ENCODE data around the gene ANXA11. TPM values are rescaled to one million over a fixed set of nuclear protein-coding genes. Genes with fewer than 3 reads are reported as not detected.

ANXA11 gene
- total RNA-seq, 2 experiments from 2014 or later = 249 to 277 TPM

DNA sequence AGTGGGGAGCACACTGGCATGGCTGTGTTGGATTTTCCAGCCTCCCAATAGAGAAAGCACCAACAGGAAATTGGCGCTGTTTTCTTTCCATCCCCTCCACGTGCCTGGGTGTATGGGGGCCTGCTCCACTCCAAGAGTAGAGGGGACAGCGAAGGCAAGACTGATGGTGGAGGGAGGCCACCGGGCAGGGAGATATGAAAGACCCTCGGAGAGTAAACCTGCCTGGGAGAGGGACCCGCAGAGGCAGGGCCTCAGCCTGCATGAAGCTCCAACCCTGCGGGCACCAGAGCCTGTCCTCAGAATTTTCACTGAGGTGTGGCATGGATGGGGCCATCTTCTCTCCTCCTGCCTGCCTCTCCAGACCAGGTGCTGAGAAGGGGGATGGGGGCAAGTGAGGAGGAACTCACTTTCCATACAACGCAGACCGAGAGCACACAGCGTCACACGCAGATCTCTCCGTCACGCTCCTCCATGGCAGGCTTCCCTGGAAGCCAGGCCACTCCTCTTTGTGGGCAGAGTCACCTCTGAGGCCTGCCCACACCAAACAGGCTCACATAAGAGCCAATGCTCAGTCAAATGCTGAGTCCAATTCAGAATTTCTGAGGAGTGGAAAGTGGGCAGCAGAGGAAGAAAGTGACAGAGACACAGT, 18.8 kb downstream of the ANXA11 start:
- no peaks in the 10 kb centered on the region for H3K27me3 Mint-ChIP-seq (ENCODE audit: low read depth)
- peaks cover 66% of the 10 kb centered on the region for H3K4me1 Mint-ChIP-seq (ENCODE audit: low read depth)
- peak overlapping the region; percentile 55 for H3K4me3 Mint-ChIP-seq

GRCh38 chr10:80185578-80186299, 19.6 kb downstream of the ANXA11 start:
- no peak for ATAC-seq
- Mint-ChIP-seq H3K4me3 (peak overlapping the region; percentile 15), H3K27ac (peak overlapping the region; percentile 23), H3K9me3 (ENCODE audit: insufficient read depth) (no peaks in the 10 kb centered on the region), H3K27me3 (ENCODE audit: low read depth) (no peaks in the 10 kb centered on the region), H3K4me1 (ENCODE audit: low read depth) (peaks cover 69% of the 10 kb centered on the region), H3K36me3 (ENCODE audit: low read depth) (peaks cover 32% of the 10 kb centered on the region)
- ChIA-PET CTCF (interaction anchor here (0.6 to 2.6 kb wide), 6 partner anchors 10 to 146 kb away, joined by 3 to 14 read pairs (median 6); no protein-coding TSS in a partner anchor), POLR2A (interaction anchor here (1.4 to 4.1 kb wide), 3 partner anchors 9 to 35 kb away, joined by 3 to 80 read pairs (median 5); partner anchors contain the start of gene ANXA11)
- DNase-seq = no peak

More for the DNA sequence above, 18.8 kb downstream of the ANXA11 start:
- CTCF ChIA-PET = interaction anchor here (0.6 to 3.6 kb wide), 4 partner anchors 16 to 145 kb away, joined by 6 to 44 read pairs (median 10); partner anchors contain the start of gene ANXA11
- ATAC-seq (peak; percentile 21), DNase-seq (no peak)
- H3K36me3 Mint-ChIP-seq (ENCODE audit: low read depth) = peaks cover 31% of the 10 kb centered on the region
- POLR2A ChIA-PET = interaction anchor here (1.8 to 4.1 kb wide), 2 partner anchors 9 to 18 kb away, joined by 7 to 80 read pairs; partner anchors contain the start of gene ANXA11
- no peaks in the 10 kb centered on the region for H3K9me3 Mint-ChIP-seq (ENCODE audit: insufficient read depth)
- H3K27ac Mint-ChIP-seq = peak overlapping the region; percentile 89

- H3K36me3 Mint-ChIP-seq (ENCODE audit: low read depth) = peaks cover 29% of the 10 kb centered on the region
- H3K27me3 Mint-ChIP-seq (ENCODE audit: low read depth) = no peaks in the 10 kb centered on the region
- no peak for DNase-seq
- H3K27ac Mint-ChIP-seq = peak overlapping the region; percentile 10
- H3K4me3 Mint-ChIP-seq = no peak overlapping the region
- peaks cover 62% of the 10 kb centered on the region for H3K4me1 Mint-ChIP-seq (ENCODE audit: low read depth)
- ATAC-seq = no peak
- H3K9me3 Mint-ChIP-seq (ENCODE audit: insufficient read depth) = no peaks in the 10 kb centered on the region
- ChIA-PET POLR2A (interaction anchor here (0.7 to 1.9 kb wide), 5 partner anchors 8 to 39 kb away, joined by 3 to 5 read pairs (median 3); no protein-coding TSS in a partner anchor), CTCF (interaction anchor here (0.8 to 2.6 kb wide), 5 partner anchors 11 to 40 kb away, joined by 4 to 14 read pairs (median 6); no protein-coding TSS in a partner anchor)
Measured at GRCh38 chr10:80184291-80184690, 21.0 kb downstream of the ANXA11 start.

- POLR2A ChIA-PET = interaction anchor here (0.9 kb wide), 1 partner anchor 30 kb away, joined by 3 read pairs; no protein-coding TSS in a partner anchor
- peaks cover 53% of the 10 kb centered on the region for H3K4me1 Mint-ChIP-seq (ENCODE audit: low read depth)
- no peak for ATAC-seq
- H3K4me3 Mint-ChIP-seq = no peak overlapping the region
- H3K27me3 Mint-ChIP-seq (ENCODE audit: low read depth) = no peaks in the 10 kb centered on the region
- no peaks in the 10 kb centered on the region for H3K9me3 Mint-ChIP-seq (ENCODE audit: insufficient read depth)
- H3K27ac Mint-ChIP-seq = no peak overlapping the region
- DNase-seq = no peak
- H3K36me3 Mint-ChIP-seq (ENCODE audit: low read depth) = peaks cover 28% of the 10 kb centered on the region
- CTCF ChIA-PET = interaction anchor here (2.6 kb wide), 1 partner anchor 12 kb away, joined by 6 read pairs; no protein-coding TSS in a partner anchor
Measured at GRCh38 chr10:80183436-80183835, 21.9 kb downstream of the ANXA11 start.

GRCh38 chr10:80182986-80183385, 22.4 kb downstream of the ANXA11 start:
- ATAC-seq = no peak
- Mint-ChIP-seq H3K27ac (peak overlapping the region; percentile 23), H3K9me3 (ENCODE audit: insufficient read depth) (no peaks in the 10 kb centered on the region), H3K36me3 (ENCODE audit: low read depth) (peaks cover 28% of the 10 kb centered on the region), H3K4me1 (ENCODE audit: low read depth) (peaks cover 49% of the 10 kb centered on the region), H3K4me3 (no peak overlapping the region), H3K27me3 (ENCODE audit: low read depth) (no peaks in the 10 kb centered on the region)
- ChIA-PET CTCF (no interaction called here), POLR2A (no interaction called here)
- DNase-seq = no peak

- H3K36me3 Mint-ChIP-seq (ENCODE audit: low read depth) = peaks cover 16% of the 10 kb centered on the region
- ChIA-PET CTCF (interaction anchor here (1.5 kb wide), 1 partner anchor 10 kb away, joined by 4 read pairs; no protein-coding TSS in a partner anchor), POLR2A (interaction anchor here (1.7 kb wide), 1 partner anchor 10 kb away, joined by 7 read pairs; no protein-coding TSS in a partner anchor)
- H3K9me3 Mint-ChIP-seq (ENCODE audit: insufficient read depth) = no peaks in the 10 kb centered on the region
- peaks cover 14% of the 10 kb centered on the region for H3K4me1 Mint-ChIP-seq (ENCODE audit: low read depth)
- H3K27me3 Mint-ChIP-seq (ENCODE audit: low read depth) = no peaks in the 10 kb centered on the region
- DNase-seq (no peak), ATAC-seq (peak; percentile 30)
- H3K4me3 Mint-ChIP-seq = no peak overlapping the region
- peak overlapping the region; percentile 14 for H3K27ac Mint-ChIP-seq
Measured at GRCh38 chr10:80177781-80178636, 27.3 kb downstream of the ANXA11 start.

- Mint-ChIP-seq H3K27ac (peak overlapping the region; percentile 25), H3K36me3 (ENCODE audit: low read depth) (peaks cover 13% of the 10 kb centered on the region), H3K9me3 (ENCODE audit: insufficient read depth) (no peaks in the 10 kb centered on the region), H3K27me3 (ENCODE audit: low read depth) (no peaks in the 10 kb centered on the region), H3K4me1 (ENCODE audit: low read depth) (peaks cover 7% of the 10 kb centered on the region), H3K4me3 (no peak overlapping the region)
- DNase-seq (no peak), ATAC-seq (no peak)
- ChIA-PET POLR2A (interaction anchor here (1.2 to 1.7 kb wide), 2 partner anchors 9 to 11 kb away, joined by 5 to 7 read pairs; no protein-coding TSS in a partner anchor), CTCF (interaction anchor here (1.1 to 1.6 kb wide), 4 partner anchors 11 to 46 kb away, joined by 4 to 6 read pairs (median 4); no protein-coding TSS in a partner anchor)
Measured at GRCh38 chr10:80176526-80176925, 28.8 kb downstream of the ANXA11 start.

- DNase-seq = no peak
- peaks cover 2% of the 10 kb centered on the region for H3K4me1 Mint-ChIP-seq (ENCODE audit: low read depth)
- POLR2A ChIA-PET = no interaction called here
- no peak overlapping the region for H3K4me3 Mint-ChIP-seq
- no peaks in the 10 kb centered on the region for H3K27me3 Mint-ChIP-seq (ENCODE audit: low read depth)
- CTCF ChIA-PET = interaction anchor here (1.3 kb wide), 1 partner anchor 13 kb away, joined by 4 read pairs; no protein-coding TSS in a partner anchor
- H3K27ac Mint-ChIP-seq = no peak overlapping the region
- peaks cover 8% of the 10 kb centered on the region for H3K36me3 Mint-ChIP-seq (ENCODE audit: low read depth)
- no peak for ATAC-seq
- H3K9me3 Mint-ChIP-seq (ENCODE audit: insufficient read depth) = no peaks in the 10 kb centered on the region
Measured at GRCh38 chr10:80174641-80175395, 30.5 kb downstream of the ANXA11 start.

- DNase-seq (no peak), ATAC-seq (no peak)
- Mint-ChIP-seq H3K27me3 (ENCODE audit: low read depth) (no peaks in the 10 kb centered on the region), H3K27ac (no peak overlapping the region), H3K36me3 (ENCODE audit: low read depth) (peaks cover 9% of the 10 kb centered on the region), H3K4me1 (ENCODE audit: low read depth) (peaks cover 4% of the 10 kb centered on the region), H3K4me3 (no peak overlapping the region), H3K9me3 (ENCODE audit: insufficient read depth) (no peaks in the 10 kb centered on the region)
- CTCF ChIA-PET = interaction anchor here (1.3 kb wide), 1 partner anchor 11 kb away, joined by 4 read pairs; no protein-coding TSS in a partner anchor
- POLR2A ChIA-PET = no interaction called here
Measured at GRCh38 chr10:80173466-80173865, 31.9 kb downstream of the ANXA11 start.

DNA sequence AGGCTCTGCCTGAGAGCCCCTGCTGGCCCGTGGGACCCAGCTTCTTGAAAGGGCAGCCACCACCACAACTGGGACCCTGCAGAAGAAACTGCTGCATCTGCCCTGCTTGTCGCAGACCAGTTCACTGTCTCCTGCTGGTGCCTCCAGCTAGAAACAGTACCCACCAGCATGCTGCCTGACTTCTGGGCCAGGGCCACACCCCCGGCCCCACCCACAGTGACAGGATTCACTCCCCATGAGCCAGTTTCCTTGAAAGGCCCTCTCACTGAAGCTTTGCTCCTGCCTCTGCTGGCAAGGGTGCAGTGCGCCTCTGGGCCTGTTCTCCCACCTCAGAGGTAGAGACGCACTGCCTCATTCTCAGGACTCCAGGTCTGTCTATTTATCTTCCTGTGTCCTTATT, 32.4 kb downstream of the ANXA11 start:
- Mint-ChIP-seq H3K36me3 (ENCODE audit: low read depth) (peaks cover 9% of the 10 kb centered on the region), H3K27me3 (ENCODE audit: low read depth) (no peaks in the 10 kb centered on the region), H3K4me3 (no peak overlapping the region), H3K27ac (no peak overlapping the region), H3K4me1 (ENCODE audit: low read depth) (peaks cover 4% of the 10 kb centered on the region), H3K9me3 (ENCODE audit: insufficient read depth) (no peaks in the 10 kb centered on the region)
- ChIA-PET POLR2A (interaction anchor here (0.5 kb wide), 1 partner anchor 95 kb away, joined by 3 read pairs; no protein-coding TSS in a partner anchor), CTCF (no interaction called here)
- DNase-seq (no peak), ATAC-seq (no peak)

All from activated CD8-positive, alpha-beta T cell treated with anti-CD3 and anti-CD28 coated beads, Interleukin-2, amount 10 ng/mL, durations not matched to agents 7 days and 5 days (primary cell).